B cell (primary cell): ENCODE measurements around the gene KATNIP. TPM values are rescaled to one million over a fixed set of nuclear protein-coding genes. Genes with fewer than 3 reads are reported as not detected.

Experiments used
- ATAC-seq: fragments of 200-7000 bp; cut with Tn5 transposase; one replicate; pipeline ENCODE4 v1.10.0; 2021; ENCODE audit warnings: low read depth, mild to moderate bottlenecking, moderate number of reproducible peaks, moderate library complexity
- CTCF ChIA-PET: fragments of 350-600 bp; sonication (Branson Sonifier 250); formaldehyde crosslinking; loops from one replicate; lab custom pipeline; 2021; ENCODE audit warnings: antibody characterized with exemption, inconsistent platforms; lab: Charles Lee
- POLR2A ChIA-PET: fragments of 350-600 bp; sonication (Branson Sonifier 250); formaldehyde crosslinking; loops from one replicate; lab custom pipeline; 2021; ENCODE audit warnings: antibody characterized with exemption; lab: Charles Lee
- DNase-seq: peaks from one replicate; pipeline ENCODE4 v3.0.0; 2013
- H2AFZ ChIP-seq: 2 replicates; pipeline ENCODE4 v1.6.1; 2012; ENCODE audit warnings: mild to moderate bottlenecking, low read depth, low read length; ENCODE audit not compliant: insufficient read depth, poor library complexity, severe bottlenecking
- H3K27ac ChIP-seq, 2 donors: 1 replicate in 1 of 2; 2 replicates in 1 of 2; pipeline ENCODE4 v1.5.1; 2012 to 2013; ENCODE audit warnings: low read length in 2 of 2, mild to moderate bottlenecking in 2 of 2, moderate library complexity in 1 of 2
- H3K27me3 ChIP-seq, 4 experiments: fragments of 200-600 bp in 1 of 4; sonication (generic) in 1 of 4; replicated peaks in 1 of 4; 1 replicate in 2 of 4; 2 replicates in 2 of 4; pipeline versions ENCODE4 v1.6.1 to v1.7.0; 2013 to 2016; ENCODE audit warnings: low read length in 3 of 4, mild to moderate bottlenecking in 2 of 4, mixed read lengths in 1 of 4, moderate library complexity in 1 of 4; ENCODE audit not compliant: insufficient read depth in 4 of 4, control insufficient read depth in 3 of 4; ENCODE audit errors: control extremely low read depth in 1 of 4
- H3K36me3 ChIP-seq, 2 experiments: replicated peaks in 1 of 2; 1 replicate in 1 of 2; 2 replicates in 1 of 2; pipeline versions ENCODE4 v1.6.1 to v1.7.1; 2013; ENCODE audit warnings: low read length in 1 of 2; ENCODE audit not compliant: insufficient read depth in 2 of 2, control insufficient read depth in 1 of 2; ENCODE audit errors: control extremely low read depth in 1 of 2, extremely low read depth in 1 of 2
- H3K4me1 ChIP-seq, 2 donors: fragments of 200-600 bp in 1 of 2; sonication (generic) in 1 of 2; 1 replicate in 1 of 2; 2 replicates in 1 of 2; pipeline versions ENCODE4 v1.5.1 to v1.6.1; 2013 to 2017; ENCODE audit warnings: low read length in 2 of 2; ENCODE audit not compliant: control insufficient read depth in 2 of 2, insufficient read depth in 2 of 2
- H3K4me2 ChIP-seq: replicated peaks from 2 replicates; pipeline ENCODE3; 2012; ENCODE audit warnings: mild to moderate bottlenecking, low read depth, low read length; ENCODE audit not compliant: poor library complexity, severe bottlenecking
- H3K4me3 ChIP-seq, 5 experiments: fragments of 200-600 bp in 1 of 5; sonication (generic) in 1 of 5; 1 replicate in 3 of 5; 2 replicates in 2 of 5; pipeline versions ENCODE4 v1.5.1 to v1.7.0; 2011 to 2016; ENCODE audit warnings: low read length in 4 of 5, mild to moderate bottlenecking in 4 of 5, low read depth in 2 of 5, control low read depth in 1 of 5, moderate library complexity in 1 of 5; ENCODE audit not compliant: insufficient read depth in 1 of 5; ENCODE audit errors: control extremely low read depth in 1 of 5, extremely low read depth in 1 of 5
- H3K79me2 ChIP-seq: fragments of 200-600 bp; sonication (generic); one replicate; pipeline ENCODE4 v1.6.0; 2016; ENCODE audit warnings: low read length; ENCODE audit not compliant: control insufficient read depth, insufficient read depth
- H3K9ac ChIP-seq: fragments of 200-600 bp; sonication (generic); 2 replicates; pipeline ENCODE4 v1.6.1; 2017; ENCODE audit warnings: mild to moderate bottlenecking, low read length, moderate library complexity
- H3K9me3 ChIP-seq, 3 donors: one replicate each; pipeline versions ENCODE4 v1.6.1 to v1.7.1; 2013; ENCODE audit warnings: low read length in 2 of 3; ENCODE audit not compliant: control insufficient read depth in 2 of 3, insufficient read depth in 1 of 3; ENCODE audit errors: control extremely low read depth in 1 of 3
- H4K20me1 ChIP-seq: 2 replicates; pipeline ENCODE4 v1.6.0; 2012; ENCODE audit warnings: mild to moderate bottlenecking, low read length; ENCODE audit not compliant: insufficient read depth, control insufficient read depth, poor library complexity, severe bottlenecking
- H3K27ac Mint-ChIP-seq: one replicate; pipeline ENCODE4 v1.8.0; 2021; ENCODE audit warnings: mixed read lengths
- H3K27me3 Mint-ChIP-seq: one replicate; pipeline ENCODE4 v1.8.0; 2021; ENCODE audit warnings: mixed read lengths
- H3K4me1 Mint-ChIP-seq: one replicate; pipeline ENCODE4 v1.8.0; 2021; ENCODE audit warnings: mixed read lengths
- H3K4me3 Mint-ChIP-seq: one replicate; pipeline ENCODE4 v1.8.0; 2021; ENCODE audit warnings: mixed read lengths
- H3K9me3 Mint-ChIP-seq: one replicate; pipeline ENCODE4 v1.8.0; 2022; ENCODE audit warnings: mixed read lengths; ENCODE audit not compliant: insufficient read depth
- EZH2 ChIP-seq: IDR thresholded peaks from 2 replicates; pipeline ENCODE4 v1.6.1; 2012; ENCODE audit warnings: borderline replicate concordance, low read depth, mild to moderate bottlenecking, moderate library complexity, low read length; ENCODE audit not compliant: insufficient read depth, poor library complexity, severe bottlenecking
- WGBS: methylation state at CpG from one replicate; pipeline ENCODE4 v1.1.5; 2013; ENCODE audit warnings: missing lambda C conversion rate; ENCODE audit not compliant: insufficient coverage; 5-methylcytosine and 5-hydroxymethylcytosine counted together
- intact Hi-C: fragments of 100-400 bp; cut with micrococcal nuclease; formaldehyde crosslinking; loops from one replicate; pipeline ENCODE4 v1.10.0; 2022
- polyA plus RNA-seq: library from polyadenylated mRNA; depleted of rRNA; stranded (reverse); fragments of >200 nt; gene quantifications from 2 replicates; pipeline ENCODE4 v1.2.3, GENCODE V29; 2012
- total RNA-seq, 2 donors: library from RNA; stranded (reverse); fragments of 120-200 nt in 1 of 2; gene quantifications; 1 replicate in 1 of 2; 2 replicates in 1 of 2; pipeline versions ENCODE4 v1.2.3 to v1.2.4, GENCODE V29; 2013 to 2022
- TF ChIP-seq, protein P1 (sequence below): fragments of 200-600 bp; IDR thresholded peaks from one replicate; pipeline ENCODE4 v1.8.0; 2022; ENCODE audit warnings: antibody characterized with exemption, mild to moderate bottlenecking

Gene KATNIP
- total and polyA plus RNA-seq, 2 donors (not counting 1 experiment from before 2014, with no cell fraction given): 21.2 to 49.9 TPM

DNA sequence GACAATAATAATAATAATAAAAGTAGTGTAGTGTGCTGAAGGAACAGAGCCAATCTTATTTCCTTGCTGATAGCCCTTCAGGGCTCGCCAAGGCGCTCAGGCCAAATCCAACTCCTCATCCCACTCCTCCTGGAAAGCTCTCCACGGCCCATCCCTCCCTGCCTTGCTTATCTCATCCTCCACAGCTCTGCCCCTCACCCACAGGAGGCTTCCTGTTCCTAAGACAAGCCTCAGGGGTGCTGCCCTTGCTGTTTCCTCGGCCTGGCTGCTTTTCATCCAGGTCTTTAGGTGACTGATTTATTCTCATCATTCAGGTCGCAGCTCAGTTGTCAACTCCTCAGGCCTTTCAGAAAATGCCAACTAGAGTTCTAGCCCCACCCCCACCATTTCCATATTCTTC is 11.4 kb upstream of the KATNIP start:
- Histone ChIP-seq H3K27me3 (no peaks in the 10 kb centered on the region), H3K9me3 (peaks cover 0 to 3% (median 0%) of the 10 kb centered on the region in 3 donors), H3K4me1 (no peaks in the 10 kb centered on the region), H3K4me3 (no peak overlapping the region), H3K36me3 (peaks cover 4 to 68% of the 10 kb centered on the region in 2 experiments), H3K9ac (no peak overlapping the region), H3K79me2 (peaks cover 8% of the 10 kb centered on the region), H3K4me2 (no peak overlapping the region), H2AFZ (no peak overlapping the region), H4K20me1 (no peaks in the 10 kb centered on the region), H3K27ac (no peak overlapping the region)
- 78% methylated on average over 4 of the region's 5 CpGs for WGBS
- H3K4me3 Mint-ChIP-seq: no peak overlapping the region
- no peaks in the 10 kb centered on the region for H3K4me1 Mint-ChIP-seq
- no peaks in the 10 kb centered on the region for H3K27me3 Mint-ChIP-seq
- CTCF ChIA-PET: no interaction called here
- TF ChIP-seq, protein P1, sequence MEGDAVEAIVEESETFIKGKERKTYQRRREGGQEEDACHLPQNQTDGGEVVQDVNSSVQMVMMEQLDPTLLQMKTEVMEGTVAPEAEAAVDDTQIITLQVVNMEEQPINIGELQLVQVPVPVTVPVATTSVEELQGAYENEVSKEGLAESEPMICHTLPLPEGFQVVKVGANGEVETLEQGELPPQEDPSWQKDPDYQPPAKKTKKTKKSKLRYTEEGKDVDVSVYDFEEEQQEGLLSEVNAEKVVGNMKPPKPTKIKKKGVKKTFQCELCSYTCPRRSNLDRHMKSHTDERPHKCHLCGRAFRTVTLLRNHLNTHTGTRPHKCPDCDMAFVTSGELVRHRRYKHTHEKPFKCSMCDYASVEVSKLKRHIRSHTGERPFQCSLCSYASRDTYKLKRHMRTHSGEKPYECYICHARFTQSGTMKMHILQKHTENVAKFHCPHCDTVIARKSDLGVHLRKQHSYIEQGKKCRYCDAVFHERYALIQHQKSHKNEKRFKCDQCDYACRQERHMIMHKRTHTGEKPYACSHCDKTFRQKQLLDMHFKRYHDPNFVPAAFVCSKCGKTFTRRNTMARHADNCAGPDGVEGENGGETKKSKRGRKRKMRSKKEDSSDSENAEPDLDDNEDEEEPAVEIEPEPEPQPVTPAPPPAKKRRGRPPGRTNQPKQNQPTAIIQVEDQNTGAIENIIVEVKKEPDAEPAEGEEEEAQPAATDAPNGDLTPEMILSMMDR: no peak
- TF ChIP-seq EZH2: no peak
- POLR2A ChIA-PET: interaction anchor here (0.6 kb wide), 1 partner anchor 12 kb away, joined by 4 read pairs; the partner anchor contains the start of gene KATNIP
- intact Hi-C loops: no loop called here
- H3K27ac Mint-ChIP-seq: peak overlapping the region; percentile 20
- DNase-seq: no peak
- H3K9me3 Mint-ChIP-seq: no peaks in the 10 kb centered on the region
- ATAC-seq: no peak

DNA sequence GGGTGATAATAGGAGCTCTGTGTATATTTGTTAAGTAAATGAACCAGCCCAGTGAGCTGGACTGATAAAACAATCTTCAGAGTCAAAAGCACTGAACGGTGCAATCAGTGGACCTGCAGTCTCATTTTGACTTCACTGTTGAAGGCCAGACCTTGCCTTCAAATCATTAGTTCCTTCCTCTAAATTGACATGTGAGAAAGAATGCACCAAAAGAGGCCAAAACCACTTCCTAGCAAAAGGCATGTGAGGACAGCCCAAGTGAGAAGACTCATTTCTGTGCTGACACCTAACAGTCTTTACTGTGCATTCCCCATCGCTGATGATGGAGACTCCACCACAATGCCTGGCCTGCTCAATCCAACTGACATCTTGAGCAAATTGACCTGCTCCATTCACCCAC is 10.8 kb upstream of the KATNIP start:
- no peaks in the 10 kb centered on the region for H3K27me3 ChIP-seq
- H3K4me3 Mint-ChIP-seq: no peak overlapping the region
- H3K4me3 ChIP-seq: no peak overlapping the region
- ATAC-seq: no peak
- no peak overlapping the region for H3K27ac Mint-ChIP-seq
- H3K4me2 ChIP-seq: no peak overlapping the region
- DNase-seq: no peak
- ChIA-PET CTCF (no interaction called here), POLR2A (interaction anchor here (0.6 kb wide), 1 partner anchor 11 kb away, joined by 4 read pairs; the partner anchor contains the start of gene KATNIP)
- no peaks in the 10 kb centered on the region for H3K4me1 ChIP-seq
- no peaks in the 10 kb centered on the region for H4K20me1 ChIP-seq
- H3K27ac ChIP-seq: no peak overlapping the region
- H3K9me3 ChIP-seq: peaks cover 0 to 3% (median 0%) of the 10 kb centered on the region in 3 donors
- H3K9ac ChIP-seq: no peak overlapping the region
- WGBS: 59% methylated on average over 2 of the region's 2 CpGs
- TF ChIP-seq, protein P1: no peak
- no peak for TF ChIP-seq EZH2
- peaks cover 11% of the 10 kb centered on the region for H3K79me2 ChIP-seq
- H3K36me3 ChIP-seq: peaks cover 4 to 72% of the 10 kb centered on the region in 2 experiments
- H2AFZ ChIP-seq: no peak overlapping the region
- intact Hi-C loops: no loop called here
- H3K4me1 Mint-ChIP-seq: no peaks in the 10 kb centered on the region
- H3K27me3 Mint-ChIP-seq: no peaks in the 10 kb centered on the region
- H3K9me3 Mint-ChIP-seq: no peaks in the 10 kb centered on the region
